H1 (cell line): Measurements from ENCODE around the gene ATP6V1G3. TPM values are rescaled to one million over a fixed set of nuclear protein-coding genes. Genes with fewer than 3 reads are reported as not detected.

Source experiments
- CTCF ChIA-PET: fragments of 300-600 bp; sonication (Branson Sonifier 250); formaldehyde crosslinking; loops from one replicate; lab custom pipeline; 2021; ENCODE audit not compliant: partially characterized antibody; lab: Charles Lee
- POLR2A ChIA-PET: fragments of 300-600 bp; sonication (Branson Sonifier 250); formaldehyde crosslinking; loops from one replicate; lab custom pipeline; 2021; ENCODE audit warnings: inconsistent platforms; ENCODE audit not compliant: partially characterized antibody; lab: Charles Lee
- DNase-seq, 2 experiments: peaks; one replicate each; pipeline versions ENCODE4 v3.0.0 to v3.0.0-alpha.2; 2010 to 2022; ENCODE audit warnings: low spot score in 2 of 2, low read depth in 1 of 2, mixed read lengths in 1 of 2
- FAIRE-seq: peaks from 2 replicates; lab custom pipeline; 2011; peaks lifted over from hg19 to GRCh38; lab: Jason Lieb, UNC
- H2AFZ ChIP-seq: 2 replicates; pipeline ENCODE4 v1.8.1; 2012; ENCODE audit warnings: low read length, inconsistent platforms
- H2AK5ac ChIP-seq: 2 replicates; pipeline ENCODE4 v1.6.1; 2013; ENCODE audit warnings: low read depth, low read length
- H2BK120ac ChIP-seq: replicated peaks from 2 replicates; pipeline ENCODE3; 2013; ENCODE audit warnings: low read depth, low read length, inconsistent platforms
- H2BK12ac ChIP-seq: 2 replicates; pipeline ENCODE4 v1.6.1; 2013; ENCODE audit warnings: low read depth, low read length
- H2BK15ac ChIP-seq: 2 replicates; pipeline ENCODE4 v1.6.1; 2013; ENCODE audit warnings: low read length
- H2BK20ac ChIP-seq: 2 replicates; pipeline ENCODE4 v1.6.1; 2013; ENCODE audit warnings: low read length
- H2BK5ac ChIP-seq: 2 replicates; pipeline ENCODE4 v1.6.1; 2013; ENCODE audit warnings: low read depth, low read length
- H3K14ac ChIP-seq: 2 replicates; pipeline ENCODE4 v1.6.1; 2013; ENCODE audit warnings: inconsistent platforms; ENCODE audit not compliant: insufficient read length
- H3K18ac ChIP-seq: 2 replicates; pipeline ENCODE4 v1.6.1; 2013; ENCODE audit warnings: low read length; ENCODE audit errors: extremely low read depth
- H3K23ac ChIP-seq: 2 replicates; pipeline ENCODE4 v1.6.1; 2013; ENCODE audit warnings: inconsistent platforms; ENCODE audit not compliant: insufficient read length
- H3K23me2 ChIP-seq: 2 replicates; pipeline ENCODE4 v1.6.1; 2013; ENCODE audit warnings: low read depth, low read length
- H3K27ac ChIP-seq: 2 replicates; pipeline ENCODE4 v1.6.1; 2011; ENCODE audit warnings: low read depth, low read length, inconsistent platforms
- H3K27me3 ChIP-seq, 4 experiments: replicated peaks in 1 of 4; 1 replicate in 1 of 4; 2 replicates in 3 of 4; pipeline versions ENCODE4 v1.6.1 to v1.8.1; 2011 to 2013; ENCODE audit warnings: low read length in 3 of 4, mild to moderate bottlenecking in 3 of 4, inconsistent platforms in 2 of 4, mixed read lengths in 2 of 4, moderate library complexity in 1 of 4; ENCODE audit not compliant: control insufficient read depth in 3 of 4, insufficient read depth in 3 of 4; ENCODE audit errors: extremely low read depth in 1 of 4
- H3K36me3 ChIP-seq, 4 experiments: 2 replicates each; pipeline versions ENCODE4 v1.6.1 to v1.8.1; 2011 to 2013; ENCODE audit warnings: mild to moderate bottlenecking in 4 of 4, low read length in 3 of 4, moderate library complexity in 2 of 4, control low read depth in 1 of 4, inconsistent platforms in 1 of 4; ENCODE audit not compliant: insufficient read depth in 4 of 4, control insufficient read depth in 2 of 4
- H3K4ac ChIP-seq: replicated peaks from 2 replicates; pipeline ENCODE3; 2013; ENCODE audit warnings: low read length, low read depth, mixed read lengths, inconsistent platforms; ENCODE audit not compliant: insufficient read length
- H3K4me1 ChIP-seq, 4 experiments: replicated peaks in 1 of 4; 1 replicate in 1 of 4; 2 replicates in 3 of 4; pipeline versions ENCODE4 v1.6.1 to v1.8.1; 2011 to 2013; ENCODE audit warnings: low read length in 3 of 4, inconsistent platforms in 2 of 4, mixed read lengths in 1 of 4; ENCODE audit not compliant: insufficient read depth in 4 of 4, control insufficient read depth in 3 of 4
- H3K4me2 ChIP-seq, 2 experiments: 2 replicates each; pipeline versions ENCODE4 v1.6.1 to v1.8.1; 2011 to 2013; ENCODE audit warnings: low read depth in 2 of 2, low read length in 2 of 2, control low read depth in 1 of 2, inconsistent platforms in 1 of 2, mild to moderate bottlenecking in 1 of 2; ENCODE audit not compliant: insufficient read depth in 1 of 2
- H3K4me3 ChIP-seq, 4 experiments: fragments of 200-600, 300-600 bp in 1 of 4; sonication (generic), shearing (Covaris generic), sonication (Bioruptor Twin) in 1 of 4; 2 replicates each; pipeline versions ENCODE4 v1.5.1 to v1.8.1; 2011 to 2016; ENCODE audit warnings: low read length in 4 of 4, low read depth in 3 of 4, control low read depth in 2 of 4, inconsistent platforms in 2 of 4, mild to moderate bottlenecking in 2 of 4, mixed read lengths in 1 of 4, moderate library complexity in 1 of 4; ENCODE audit not compliant: insufficient read depth in 2 of 4; ENCODE audit errors: extremely low read depth in 1 of 4
- H3K56ac ChIP-seq: replicated peaks from 2 replicates; pipeline ENCODE3; 2013; ENCODE audit warnings: low read depth, mild to moderate bottlenecking, mixed read lengths, low read length, inconsistent platforms; ENCODE audit not compliant: insufficient read length
- H3K79me1 ChIP-seq: 2 replicates; pipeline ENCODE4 v1.6.1; 2013; ENCODE audit warnings: low read depth, low read length, control low read depth
- H3K79me2 ChIP-seq, 2 experiments: 2 replicates each; pipeline versions ENCODE4 v1.6.1 to v1.8.1; 2012 to 2013; ENCODE audit warnings: low read length in 2 of 2, mild to moderate bottlenecking in 2 of 2, inconsistent platforms in 1 of 2; ENCODE audit not compliant: insufficient read depth in 2 of 2, control insufficient read depth in 1 of 2
- H3K9ac ChIP-seq, 4 experiments: replicated peaks in 1 of 4; 1 replicate in 1 of 4; 2 replicates in 3 of 4; pipeline versions ENCODE4 v1.6.1 to v1.8.1; 2011 to 2013; ENCODE audit warnings: low read depth in 3 of 4, low read length in 3 of 4, control low read depth in 2 of 4, mild to moderate bottlenecking in 2 of 4, moderate library complexity in 2 of 4, inconsistent platforms in 1 of 4; ENCODE audit errors: extremely low read depth in 1 of 4
- H3K9me3 ChIP-seq, 2 experiments: 2 replicates each; pipeline versions ENCODE4 v1.6.1 to v1.8.1; 2012 to 2013; ENCODE audit warnings: mild to moderate bottlenecking in 2 of 2, moderate library complexity in 2 of 2, control low read depth in 1 of 2, inconsistent platforms in 1 of 2, low read depth in 1 of 2, low read length in 1 of 2, mixed read lengths in 1 of 2; ENCODE audit not compliant: insufficient read depth in 2 of 2
- H4K20me1 ChIP-seq, 2 experiments: replicated peaks in 1 of 2; 2 replicates each; pipeline versions ENCODE3 to v1.8.1; 2011 to 2013; ENCODE audit warnings: inconsistent platforms in 2 of 2, low read length in 2 of 2, mild to moderate bottlenecking in 1 of 2; ENCODE audit not compliant: insufficient read depth in 2 of 2, control insufficient read depth in 1 of 2
- H4K5ac ChIP-seq: 2 replicates; pipeline ENCODE4 v1.6.1; 2013; ENCODE audit warnings: low read length, low read depth, mixed read lengths, inconsistent platforms; ENCODE audit not compliant: insufficient read length
- H4K8ac ChIP-seq: 2 replicates; pipeline ENCODE4 v1.8.0; 2013; ENCODE audit warnings: mild to moderate bottlenecking, moderate library complexity, low read length, inconsistent platforms; ENCODE audit not compliant: insufficient read depth; ENCODE audit errors: extremely low read depth
- H4K91ac ChIP-seq: replicated peaks from 2 replicates; pipeline ENCODE3; 2013; ENCODE audit warnings: low read length, mixed read lengths, inconsistent platforms; ENCODE audit not compliant: insufficient read length
- NANOG ChIP-seq: IDR thresholded peaks from 2 replicates; pipeline ENCODE4 v1.6.1; 2011; ENCODE audit warnings: low read length, low read depth, mild to moderate bottlenecking, inconsistent platforms; ENCODE audit not compliant: insufficient read depth, poor library complexity, severe bottlenecking
- SIN3A ChIP-seq, 2 experiments: IDR thresholded peaks in 1 of 2; conservative IDR thresholded peaks in 1 of 2; 2 replicates each; pipeline ENCODE4 v1.6.1; 2011 to 2012; ENCODE audit warnings: low read length in 2 of 2, improper control_type of control experiment in 1 of 2, low read depth in 1 of 2, mild to moderate bottlenecking in 1 of 2
- SP1 ChIP-seq: IDR thresholded peaks from 2 replicates; pipeline ENCODE4 v1.6.1; 2011; ENCODE audit warnings: low read depth, low read length
- SRF ChIP-seq: IDR thresholded peaks from 2 replicates; pipeline ENCODE4 v1.6.1; 2011; ENCODE audit warnings: mild to moderate bottlenecking, low read depth, low read length, moderate library complexity
- USF2 ChIP-seq: IDR thresholded peaks from 2 replicates; pipeline ENCODE4 v1.6.1; 2011; ENCODE audit warnings: low read length, improper control_type of control experiment
- polyA plus RNA-seq, 7 experiments: library from polyadenylated mRNA; depleted of rRNA in 3 of 7; stranded (reverse) in 5 of 7; unstranded in 2 of 7; fragments of >200 nt in 5 of 7; fragments of 200-250 nt in 2 of 7; gene quantifications; 1 replicate in 5 of 7; 2 replicates in 1 of 7; 4 replicates in 1 of 7; pipeline versions ENCODE4 v1.2.1 to v1.2.3, GENCODE V29; 2011 to 2013; ENCODE audit warnings: missing spikeins in 2 of 7, mixed read lengths in 2 of 7
- total RNA-seq: library from RNA; stranded (reverse); fragmentation: NEBNext Ultra II Directional; extraction: Animal tissue kit (Norgen Biotek cat#: 25700); gene quantifications from 2 replicates; pipeline ENCODE4 v1.2.1, GENCODE V29; 2021

Gene ATP6V1G3
- total and polyA plus RNA-seq, 2 of the 8 experiments (the other 6 are each of a cell fraction or from before 2014, with no cell fraction given) = not detected

- DNase-seq = no peak
- no peak overlapping the region for H2BK12ac ChIP-seq
Measured at GRCh38 chr1:198564157-198564556, 23.7 kb upstream of the ATP6V1G3 start.

More at GRCh38 chr1:198564157-198564556, 23.7 kb upstream of the ATP6V1G3 start:
- Histone ChIP-seq H4K8ac (no peak overlapping the region), H3K4me1 (no peaks in the 10 kb centered on the region), H3K23ac (no peak overlapping the region), H2AK5ac (no peak overlapping the region), H2BK20ac (no peak overlapping the region), H2BK5ac (no peak overlapping the region), H3K18ac (no peak overlapping the region), H3K36me3 (no peaks in the 10 kb centered on the region), H3K23me2 (no peaks in the 10 kb centered on the region; the same call in 1 of the 2 replicates), H2BK15ac (no peak overlapping the region), H3K14ac (no peak overlapping the region), H3K56ac (no peak overlapping the region), H4K20me1 (no peaks in the 10 kb centered on the region), H3K27ac (no peak overlapping the region), H4K5ac (no peak overlapping the region), H3K4ac (no peak overlapping the region), H3K9ac (no peak overlapping the region), H3K79me1 (no peaks in the 10 kb centered on the region), H3K4me2 (no peak overlapping the region), H3K79me2 (no peaks in the 10 kb centered on the region), H3K4me3 (no peak overlapping the region), H3K9me3 (no peaks in the 10 kb centered on the region), H2AFZ (no peak overlapping the region), H3K27me3 (no peaks in the 10 kb centered on the region), H4K91ac (no peak overlapping the region), H2BK120ac (no peak overlapping the region)
- no peak for TF ChIP-seq SP1
- no peak for TF ChIP-seq SIN3A (conservative IDR thresholded peaks at IDR 0.05 in 1 of 2, IDR thresholded peaks at IDR 0.05 in 1 of 2; ENCODE audit: low read depth in 1 of 2, low read length in 2 of 2)
- no peak for TF ChIP-seq SRF
- TF ChIP-seq NANOG = no peak
- TF ChIP-seq USF2 = no peak
- ChIA-PET CTCF (interaction anchor here (0.7 kb wide), 1 partner anchor 24 kb away, joined by 3 read pairs; the partner anchor contains the start of gene ATP6V1G3), POLR2A (no interaction called here)
- FAIRE-seq = no peak
